SK-N-MC (cell line): ENCODE results near the gene SHE.

Experiments
- EZH2 ChIP-seq: fragments of 200-600 bp; sonication (generic); IDR thresholded peaks from one replicate; pipeline ENCODE4 v1.6.1; 2017; ENCODE audit warnings: antibody characterized with exemption
- POLR2AphosphoS5 ChIP-seq: IDR thresholded peaks from 2 replicates; pipeline ENCODE4 v1.6.1; 2012; ENCODE audit warnings: mild to moderate bottlenecking, low read depth, low read length, borderline replicate concordance

- TF ChIP-seq EZH2 (no peak), POLR2AphosphoS5 (no peak)
These were observed 15.4 kb upstream of the SHE start for GRCh38 chr1:154517661-154518060.
